Measurements from ENCODE around the gene PVALEF.
A peak's percentile ranks its signal among the peaks of the same experiment; 100 is the strongest.
"Not testable (repeated sequence)": the region's sequence is repeated elsewhere in the genome, so short reads cannot be mapped to it uniquely, and the experiment has no call there.

Gene PVALEF

DNA sequence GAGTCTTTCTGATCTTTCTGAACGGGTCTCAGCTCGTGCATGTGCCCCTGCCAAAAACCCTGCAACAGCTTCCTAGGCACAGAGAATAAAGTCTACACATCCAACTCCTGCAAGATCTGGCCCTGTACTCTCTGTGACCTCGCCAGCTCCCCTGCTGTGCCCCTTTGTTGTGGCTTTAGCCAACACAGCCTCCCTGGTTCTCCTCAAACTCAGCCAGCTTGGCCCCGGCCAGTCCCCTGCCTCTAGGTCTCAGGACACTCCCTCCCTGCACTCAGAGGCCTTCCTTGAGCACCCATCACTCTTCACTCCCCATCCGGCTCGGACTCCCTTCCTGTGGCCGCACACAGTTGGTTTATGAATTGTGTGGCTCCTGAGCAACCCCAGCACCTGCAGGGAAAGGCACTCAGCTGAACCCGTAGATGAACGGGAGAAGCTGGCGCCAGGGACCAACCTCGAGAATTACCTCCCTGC lies 56.1 kb downstream of the PVALEF start:
- no peak for DNase-seq (ENCODE audit: low read depth)

DNA sequence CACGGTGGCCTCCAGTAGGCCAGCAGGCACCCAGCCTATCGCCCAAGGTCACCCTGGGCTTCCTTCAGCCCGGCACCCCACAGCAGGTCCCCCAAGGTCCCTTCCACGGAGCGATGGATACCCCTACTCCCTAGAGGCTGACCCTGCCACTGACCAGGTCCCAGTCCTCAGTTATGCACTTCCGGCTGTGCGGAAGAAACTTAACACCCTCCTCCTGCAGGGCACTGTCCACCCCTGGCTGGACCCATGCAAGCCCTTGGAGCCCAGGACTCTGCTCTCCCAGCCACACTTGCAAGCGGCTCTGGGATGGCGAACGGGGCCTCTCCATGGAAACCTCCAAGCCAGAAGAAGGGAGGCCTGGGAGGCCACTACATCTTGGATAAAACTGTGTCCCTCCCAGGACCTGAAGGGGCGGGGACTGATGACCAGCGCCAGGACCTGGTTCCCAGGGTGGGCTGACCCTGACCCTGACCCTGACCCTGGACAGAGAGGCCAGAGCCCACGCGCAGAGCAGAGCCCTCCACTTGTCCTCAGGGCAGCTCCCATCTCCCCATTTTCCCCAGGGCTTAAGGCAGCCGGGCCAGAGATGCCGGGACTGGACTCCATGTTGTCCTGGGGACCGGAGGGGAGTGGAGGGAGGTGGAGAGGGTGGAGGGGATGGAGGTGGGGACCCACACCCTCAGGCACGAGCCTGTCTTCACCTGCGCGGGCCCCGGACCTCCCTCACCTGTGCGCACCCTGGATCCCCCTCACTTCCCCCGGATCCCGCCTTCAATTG lies 56.7 kb downstream of the PVALEF start:
- no peak for DNase-seq (ENCODE audit: low read depth)

GRCh38 chr17:81222620-81222905 lies 57.3 kb downstream of the PVALEF start:
- DNase-seq (ENCODE audit: low read depth) = no peak

DNA sequence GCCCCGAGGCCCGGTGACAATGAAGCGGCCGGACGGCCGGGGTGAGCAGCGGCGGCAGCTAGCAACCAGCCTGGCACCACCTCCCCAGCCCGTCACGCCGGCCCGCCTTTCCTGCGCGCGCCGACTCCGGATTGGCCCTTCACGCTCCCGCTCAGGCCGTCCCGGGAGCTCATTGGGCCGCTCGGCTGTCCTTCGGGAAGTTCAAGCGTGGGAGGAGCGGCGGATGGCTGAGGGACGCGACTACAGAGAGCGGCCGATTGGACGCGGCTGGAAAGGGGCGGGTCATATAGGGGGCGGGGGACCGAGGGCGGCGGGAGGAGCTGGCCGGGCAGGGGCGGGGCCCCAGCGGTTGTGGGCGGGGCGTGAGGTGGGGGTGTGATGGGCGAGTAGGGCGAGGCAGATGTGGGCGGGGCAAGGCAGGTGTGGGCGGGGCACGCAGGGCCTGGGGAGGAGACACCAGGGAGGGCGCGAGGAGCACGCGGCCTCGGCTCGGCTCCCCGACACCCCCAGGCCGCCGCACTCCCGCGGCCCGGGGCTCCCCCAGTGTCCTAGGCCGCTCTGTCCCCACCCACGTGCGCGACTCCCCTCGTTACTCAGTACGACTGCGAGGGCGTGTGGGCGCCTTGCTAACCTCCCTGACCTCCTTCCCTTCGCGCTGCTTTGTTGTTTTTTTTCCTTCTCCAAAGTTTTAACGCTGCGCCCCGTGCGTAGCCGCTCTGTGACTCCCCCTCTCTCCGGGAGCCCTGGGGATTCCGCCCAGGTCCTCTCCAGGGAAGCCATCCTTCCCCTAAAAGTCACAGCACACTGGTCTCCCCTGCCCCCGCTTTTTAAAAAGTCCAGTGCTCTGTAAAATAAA lies 57.8 kb downstream of the PVALEF start, which contains the start of gene CEP131:
CEP131 (minus strand) TSS at position 60 of the 856 bp plus-strand sequence. CDS start 2,909 bp downstream, outside the sequence.
- peak; percentile 100 for DNase-seq (ENCODE audit: low read depth)

GRCh38 chr17:81223762-81224130 lies 58.4 kb downstream of the PVALEF start:
- no peak for DNase-seq (ENCODE audit: low read depth)

DNA sequence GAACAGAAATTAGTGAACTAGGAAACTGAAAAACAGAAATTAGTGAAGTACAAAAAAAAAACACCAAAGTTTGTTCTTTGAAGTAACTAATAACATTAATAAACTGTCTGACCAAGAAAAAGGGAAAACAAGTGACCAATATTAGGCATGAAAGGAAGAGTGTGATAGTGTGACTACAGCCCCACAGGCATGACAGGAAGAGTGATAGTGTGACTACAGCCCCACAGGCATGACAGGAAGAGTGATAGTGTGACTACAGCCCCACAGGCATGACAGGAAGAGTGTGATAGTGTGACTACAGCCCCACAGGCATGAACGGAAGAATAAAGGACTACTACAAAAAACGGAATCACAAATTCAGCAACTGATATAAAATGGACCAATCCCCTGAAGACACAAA lies 62.3 kb downstream of the PVALEF start:
- not testable (repeated sequence) for DNase-seq (ENCODE audit: low read depth)

GRCh38 chr17:81228420-81228819 lies 63.1 kb downstream of the PVALEF start:
- DNase-seq (ENCODE audit: low read depth) = no peak

DNA sequence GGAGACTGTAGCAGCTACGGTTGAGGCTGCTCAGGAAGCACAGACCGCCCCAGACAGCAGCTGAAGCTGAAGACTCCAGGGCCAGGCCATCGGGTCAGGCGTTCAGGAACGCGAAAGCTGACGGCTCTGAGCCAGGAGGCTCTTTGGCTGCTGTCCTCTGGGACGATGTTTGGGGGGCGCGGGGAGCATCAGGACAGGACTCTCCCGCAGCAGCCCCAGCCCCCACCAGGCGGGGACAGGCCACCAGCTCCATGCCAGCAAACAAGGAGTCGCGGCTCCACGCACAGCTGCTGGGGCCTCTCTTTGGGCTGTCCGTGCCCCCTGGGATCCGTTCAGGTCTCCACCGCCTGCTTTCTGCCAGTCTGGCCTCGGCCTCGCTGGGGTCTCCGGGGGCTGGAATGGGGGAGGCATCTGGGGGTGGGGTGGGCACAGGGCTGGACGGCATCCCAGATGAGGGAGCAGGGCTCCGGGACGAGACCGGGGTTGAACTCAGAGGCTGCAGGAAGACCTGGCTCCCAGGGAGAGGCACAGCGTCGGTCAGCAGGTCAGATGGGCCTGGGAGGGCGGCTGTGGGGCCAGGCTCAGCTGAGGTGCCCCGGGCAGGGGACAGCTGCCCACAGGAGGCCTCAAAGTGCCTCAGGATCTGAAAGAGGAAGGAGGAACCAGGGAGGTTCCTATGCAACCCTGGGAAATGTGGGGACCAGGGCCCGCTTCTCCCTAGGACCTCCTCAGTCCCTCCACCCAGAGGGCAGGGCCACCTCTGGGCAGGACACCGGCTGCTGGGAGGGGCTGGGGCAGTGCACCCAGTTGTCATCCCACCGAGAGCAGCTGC lies 63.7 kb downstream of the PVALEF start:
- no peak for DNase-seq (ENCODE audit: low read depth)

GRCh38 chr17:81229666-81229920 lies 64.3 kb downstream of the PVALEF start:
- no peak for DNase-seq (ENCODE audit: low read depth)

GRCh38 chr17:81230043-81230820 lies 64.9 kb downstream of the PVALEF start:
- DNase-seq (ENCODE audit: low read depth) = no peak

- DNase-seq (ENCODE audit: low read depth) = no peak
These were observed 65.9 kb downstream of the PVALEF start for GRCh38 chr17:81231121-81231645.

DNA sequence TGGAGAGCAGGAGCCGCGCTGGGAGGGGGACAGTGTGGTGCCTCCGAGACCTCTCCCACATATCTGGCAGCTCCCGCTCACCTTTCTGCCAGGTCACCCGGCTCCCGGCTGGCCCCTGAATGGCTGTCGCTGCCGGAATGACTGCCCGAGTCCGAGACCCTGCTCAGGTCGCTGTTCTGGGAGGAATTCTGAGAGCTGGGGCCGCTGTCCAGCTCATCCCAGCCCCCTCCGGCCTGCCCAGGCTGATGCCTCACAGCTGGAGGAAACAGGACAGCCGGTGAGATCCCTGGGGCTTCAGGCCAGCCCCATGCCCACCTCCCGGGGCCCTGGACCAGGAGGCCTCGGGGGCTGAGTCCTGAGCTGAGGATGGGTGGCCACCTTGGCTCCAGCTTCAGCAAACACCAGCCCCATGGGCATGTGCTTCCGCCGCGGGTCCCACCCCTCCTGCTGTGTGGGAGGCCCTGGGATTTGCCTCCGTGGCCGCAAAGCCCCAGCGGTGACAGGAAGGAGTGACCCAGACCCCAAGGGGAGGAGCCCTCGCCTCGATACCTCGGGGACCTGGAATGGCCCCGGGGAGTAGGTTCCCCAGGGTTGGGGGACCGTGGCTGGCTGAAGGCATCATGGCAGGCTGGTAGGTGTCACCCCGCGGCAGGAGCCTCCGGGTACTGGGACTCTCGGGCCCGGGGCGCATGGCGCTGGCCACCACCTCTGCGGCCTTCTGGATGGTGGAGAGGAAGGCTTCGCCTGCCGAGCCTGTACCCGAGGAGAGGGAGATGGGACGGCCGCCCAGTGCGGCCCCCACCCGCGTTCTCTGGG lies 66.7 kb downstream of the PVALEF start:
- DNase-seq (ENCODE audit: low read depth) = no peak
